Panc1 (cell line): ENCODE results near the gene VWA5B1.

ENCODE experiments used
- POLR2AphosphoS5 ChIP-seq: IDR thresholded peaks from 2 replicates; pipeline ENCODE4 v1.6.1; 2012; ENCODE audit warnings: mild to moderate bottlenecking, low read depth, low read length, moderate library complexity
- TCF7L2 ChIP-seq: IDR thresholded peaks from 2 replicates; pipeline ENCODE4 v1.6.1; 2011; ENCODE audit warnings: mild to moderate bottlenecking, low read depth, low read length, inconsistent platforms
- TF ChIP-seq, protein P1 (sequence below): fragments of 450-650 bp; IDR thresholded peaks from 2 replicates; pipeline ENCODE4 v1.5.1; 2017; ENCODE audit warnings: mild to moderate bottlenecking
- TF ChIP-seq, protein P2 (sequence below), 2 experiments: IDR thresholded peaks; 2 replicates each; pipeline ENCODE4 v1.6.1; 2011 to 2012; ENCODE audit warnings: low read depth in 2 of 2, control low read depth in 1 of 2, low read length in 1 of 2, mild to moderate bottlenecking in 1 of 2, moderate library complexity in 1 of 2; ENCODE audit not compliant: insufficient read depth in 1 of 2

DNA sequence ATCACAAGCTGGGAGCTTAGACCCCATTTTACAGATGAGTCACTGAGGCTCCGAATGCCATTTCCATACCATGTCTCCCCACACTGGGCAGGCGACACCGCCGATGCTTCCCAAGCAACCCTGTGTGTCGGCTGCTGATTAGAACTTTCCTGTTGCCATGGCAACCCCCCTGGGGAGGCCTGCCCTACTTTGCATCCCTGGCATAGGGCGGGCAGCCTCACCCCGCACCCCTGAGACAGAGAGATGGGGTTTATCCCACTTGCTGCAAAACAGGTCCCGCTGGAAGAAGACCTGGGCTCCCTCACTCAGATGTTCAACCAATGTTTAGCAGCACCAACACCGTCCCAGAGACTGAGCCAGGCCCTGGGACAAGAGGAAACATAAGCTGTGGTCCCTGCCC is 113.8 kb downstream of the VWA5B1 start:
- TF ChIP-seq, protein P1, sequence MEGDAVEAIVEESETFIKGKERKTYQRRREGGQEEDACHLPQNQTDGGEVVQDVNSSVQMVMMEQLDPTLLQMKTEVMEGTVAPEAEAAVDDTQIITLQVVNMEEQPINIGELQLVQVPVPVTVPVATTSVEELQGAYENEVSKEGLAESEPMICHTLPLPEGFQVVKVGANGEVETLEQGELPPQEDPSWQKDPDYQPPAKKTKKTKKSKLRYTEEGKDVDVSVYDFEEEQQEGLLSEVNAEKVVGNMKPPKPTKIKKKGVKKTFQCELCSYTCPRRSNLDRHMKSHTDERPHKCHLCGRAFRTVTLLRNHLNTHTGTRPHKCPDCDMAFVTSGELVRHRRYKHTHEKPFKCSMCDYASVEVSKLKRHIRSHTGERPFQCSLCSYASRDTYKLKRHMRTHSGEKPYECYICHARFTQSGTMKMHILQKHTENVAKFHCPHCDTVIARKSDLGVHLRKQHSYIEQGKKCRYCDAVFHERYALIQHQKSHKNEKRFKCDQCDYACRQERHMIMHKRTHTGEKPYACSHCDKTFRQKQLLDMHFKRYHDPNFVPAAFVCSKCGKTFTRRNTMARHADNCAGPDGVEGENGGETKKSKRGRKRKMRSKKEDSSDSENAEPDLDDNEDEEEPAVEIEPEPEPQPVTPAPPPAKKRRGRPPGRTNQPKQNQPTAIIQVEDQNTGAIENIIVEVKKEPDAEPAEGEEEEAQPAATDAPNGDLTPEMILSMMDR = no peak
- TF ChIP-seq POLR2AphosphoS5 = no peak
- TF ChIP-seq TCF7L2 = no peak
- TF ChIP-seq, protein P2, sequence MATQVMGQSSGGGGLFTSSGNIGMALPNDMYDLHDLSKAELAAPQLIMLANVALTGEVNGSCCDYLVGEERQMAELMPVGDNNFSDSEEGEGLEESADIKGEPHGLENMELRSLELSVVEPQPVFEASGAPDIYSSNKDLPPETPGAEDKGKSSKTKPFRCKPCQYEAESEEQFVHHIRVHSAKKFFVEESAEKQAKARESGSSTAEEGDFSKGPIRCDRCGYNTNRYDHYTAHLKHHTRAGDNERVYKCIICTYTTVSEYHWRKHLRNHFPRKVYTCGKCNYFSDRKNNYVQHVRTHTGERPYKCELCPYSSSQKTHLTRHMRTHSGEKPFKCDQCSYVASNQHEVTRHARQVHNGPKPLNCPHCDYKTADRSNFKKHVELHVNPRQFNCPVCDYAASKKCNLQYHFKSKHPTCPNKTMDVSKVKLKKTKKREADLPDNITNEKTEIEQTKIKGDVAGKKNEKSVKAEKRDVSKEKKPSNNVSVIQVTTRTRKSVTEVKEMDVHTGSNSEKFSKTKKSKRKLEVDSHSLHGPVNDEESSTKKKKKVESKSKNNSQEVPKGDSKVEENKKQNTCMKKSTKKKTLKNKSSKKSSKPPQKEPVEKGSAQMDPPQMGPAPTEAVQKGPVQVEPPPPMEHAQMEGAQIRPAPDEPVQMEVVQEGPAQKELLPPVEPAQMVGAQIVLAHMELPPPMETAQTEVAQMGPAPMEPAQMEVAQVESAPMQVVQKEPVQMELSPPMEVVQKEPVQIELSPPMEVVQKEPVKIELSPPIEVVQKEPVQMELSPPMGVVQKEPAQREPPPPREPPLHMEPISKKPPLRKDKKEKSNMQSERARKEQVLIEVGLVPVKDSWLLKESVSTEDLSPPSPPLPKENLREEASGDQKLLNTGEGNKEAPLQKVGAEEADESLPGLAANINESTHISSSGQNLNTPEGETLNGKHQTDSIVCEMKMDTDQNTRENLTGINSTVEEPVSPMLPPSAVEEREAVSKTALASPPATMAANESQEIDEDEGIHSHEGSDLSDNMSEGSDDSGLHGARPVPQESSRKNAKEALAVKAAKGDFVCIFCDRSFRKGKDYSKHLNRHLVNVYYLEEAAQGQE (IDR thresholded peaks at IDR 0.05; ENCODE audit: insufficient read depth in 1 of 2, low read depth in 2 of 2, low read length in 1 of 2) = no peak
